ENCODE measurements around the gene WDR19. TPM values are rescaled to one million over a fixed set of nuclear protein-coding genes. Genes with fewer than 3 reads are reported as not detected.

WDR19 gene
- total RNA-seq, 1 donor from 2014 or later, result 24.8 TPM

DNA sequence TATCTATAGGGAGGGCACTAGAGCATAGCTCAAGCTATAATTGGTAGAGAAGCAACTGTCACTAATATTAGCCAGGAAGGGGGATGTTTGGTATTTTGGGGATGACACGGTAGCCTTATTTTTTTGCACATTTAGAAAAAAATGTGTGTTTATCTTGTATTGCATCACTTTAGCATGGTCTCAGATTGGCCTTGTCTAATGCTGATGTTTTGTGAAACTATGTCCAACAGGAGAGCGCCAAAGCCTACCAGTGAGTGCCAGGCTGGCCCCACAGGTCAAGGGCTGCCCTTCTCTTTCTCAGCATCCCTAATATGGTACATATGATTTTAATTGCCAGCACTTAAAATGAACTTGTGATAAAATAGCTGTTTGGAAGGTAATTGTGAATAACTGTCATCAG lies 24.8 kb upstream of the WDR19 start:
- TF ChIP-seq, protein P1, sequence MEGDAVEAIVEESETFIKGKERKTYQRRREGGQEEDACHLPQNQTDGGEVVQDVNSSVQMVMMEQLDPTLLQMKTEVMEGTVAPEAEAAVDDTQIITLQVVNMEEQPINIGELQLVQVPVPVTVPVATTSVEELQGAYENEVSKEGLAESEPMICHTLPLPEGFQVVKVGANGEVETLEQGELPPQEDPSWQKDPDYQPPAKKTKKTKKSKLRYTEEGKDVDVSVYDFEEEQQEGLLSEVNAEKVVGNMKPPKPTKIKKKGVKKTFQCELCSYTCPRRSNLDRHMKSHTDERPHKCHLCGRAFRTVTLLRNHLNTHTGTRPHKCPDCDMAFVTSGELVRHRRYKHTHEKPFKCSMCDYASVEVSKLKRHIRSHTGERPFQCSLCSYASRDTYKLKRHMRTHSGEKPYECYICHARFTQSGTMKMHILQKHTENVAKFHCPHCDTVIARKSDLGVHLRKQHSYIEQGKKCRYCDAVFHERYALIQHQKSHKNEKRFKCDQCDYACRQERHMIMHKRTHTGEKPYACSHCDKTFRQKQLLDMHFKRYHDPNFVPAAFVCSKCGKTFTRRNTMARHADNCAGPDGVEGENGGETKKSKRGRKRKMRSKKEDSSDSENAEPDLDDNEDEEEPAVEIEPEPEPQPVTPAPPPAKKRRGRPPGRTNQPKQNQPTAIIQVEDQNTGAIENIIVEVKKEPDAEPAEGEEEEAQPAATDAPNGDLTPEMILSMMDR (IDR thresholded peaks at IDR 0.05; ENCODE audit: insufficient read depth, low read length, poor library complexity, severe bottlenecking), result no peak
- no peak for DNase-seq (ENCODE audit: low read depth)

DNA sequence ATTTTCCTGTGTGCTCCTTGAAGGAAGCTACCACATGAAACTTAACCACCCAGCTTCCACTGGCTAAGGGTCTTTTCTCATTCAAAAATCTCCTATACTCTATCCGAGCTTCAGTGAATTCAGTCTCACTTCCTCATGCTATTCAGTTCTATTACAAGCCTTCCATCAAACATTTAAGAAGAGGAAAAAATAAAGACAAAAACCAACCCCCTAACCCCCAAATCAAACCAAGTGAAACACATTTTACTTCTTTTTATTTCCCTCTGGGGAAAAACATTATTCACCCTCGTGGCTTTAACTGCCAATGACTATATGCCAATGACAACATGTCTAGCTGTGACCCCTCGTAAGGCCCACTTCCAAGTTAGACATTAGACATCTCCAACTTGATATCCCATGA lies 16.2 kb upstream of the WDR19 start:
- Histone ChIP-seq H3K36me3 (ENCODE audit: control insufficient read depth, insufficient read depth, low read length) (no peaks in the 10 kb centered on the region), H3K27me3 (ENCODE audit: control insufficient read depth, insufficient read depth, low read length) (no peaks in the 10 kb centered on the region)

More for the DNA sequence above, 24.8 kb upstream of the WDR19 start:
- H3K4me3 ChIP-seq (ENCODE audit: low read depth, low read length), result no peak overlapping the region
- H3K36me3 ChIP-seq (ENCODE audit: control insufficient read depth, insufficient read depth, low read length), result no peaks in the 10 kb centered on the region
- H3K27me3 ChIP-seq (ENCODE audit: control insufficient read depth, insufficient read depth, low read length), result no peaks in the 10 kb centered on the region

DNA sequence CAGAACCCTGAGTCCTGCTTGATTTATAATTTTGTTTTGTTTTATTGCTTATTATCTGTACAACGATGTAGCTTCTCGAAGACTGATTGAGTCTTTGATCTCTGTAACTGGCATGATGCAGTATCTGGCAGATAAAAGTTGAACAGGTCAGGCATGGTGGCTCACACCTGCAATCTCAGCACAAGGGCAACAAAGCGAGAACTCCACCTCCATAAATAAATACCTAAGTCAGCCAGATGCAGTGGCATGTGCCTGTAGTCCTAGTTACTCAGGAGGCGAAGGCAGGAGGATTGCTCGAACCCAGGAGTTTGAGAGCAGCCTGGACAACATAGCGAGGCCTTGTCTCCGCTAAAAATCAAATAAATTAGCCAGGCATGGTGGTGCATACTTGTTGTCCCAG lies 15.7 kb upstream of the WDR19 start:
- no peaks in the 10 kb centered on the region for H3K27me3 ChIP-seq (ENCODE audit: control insufficient read depth, insufficient read depth, low read length)
- H3K36me3 ChIP-seq (ENCODE audit: control insufficient read depth, insufficient read depth, low read length), result no peaks in the 10 kb centered on the region
- TF ChIP-seq, protein P1 (IDR thresholded peaks at IDR 0.05; ENCODE audit: insufficient read depth, low read length, poor library complexity, severe bottlenecking), result no peak
- no peak for DNase-seq (ENCODE audit: low read depth)
- no peak overlapping the region for H3K4me3 ChIP-seq (ENCODE audit: low read depth, low read length)

More for the DNA sequence above, 16.2 kb upstream of the WDR19 start:
- TF ChIP-seq, protein P1 (IDR thresholded peaks at IDR 0.05; ENCODE audit: insufficient read depth, low read length, poor library complexity, severe bottlenecking), result no peak
- no peak overlapping the region for H3K4me3 ChIP-seq (ENCODE audit: low read depth, low read length)
- no peak for DNase-seq (ENCODE audit: low read depth)

DNA sequence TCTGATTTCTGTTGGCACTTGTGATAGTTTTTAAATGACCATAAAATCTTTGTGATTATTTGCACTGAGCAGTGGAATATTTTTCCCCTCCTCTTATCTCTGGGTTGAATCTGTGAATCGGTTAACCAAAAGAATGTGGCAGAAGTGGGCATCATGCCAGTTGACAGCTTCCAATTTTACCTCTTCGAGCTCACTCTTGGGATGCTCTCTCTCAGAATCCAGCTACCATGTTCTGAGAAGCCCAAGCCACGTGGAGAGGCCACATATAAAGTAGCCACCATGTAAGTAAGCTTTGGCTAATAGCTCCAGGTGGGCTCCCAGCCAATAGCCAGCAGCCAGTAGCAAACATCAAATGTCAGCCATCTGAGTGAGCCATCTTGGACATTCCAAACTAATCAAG lies 12.9 kb upstream of the WDR19 start:
- H3K27me3 ChIP-seq (ENCODE audit: control insufficient read depth, insufficient read depth, low read length), result no peaks in the 10 kb centered on the region
- DNase-seq (ENCODE audit: low read depth), result no peak

DNA sequence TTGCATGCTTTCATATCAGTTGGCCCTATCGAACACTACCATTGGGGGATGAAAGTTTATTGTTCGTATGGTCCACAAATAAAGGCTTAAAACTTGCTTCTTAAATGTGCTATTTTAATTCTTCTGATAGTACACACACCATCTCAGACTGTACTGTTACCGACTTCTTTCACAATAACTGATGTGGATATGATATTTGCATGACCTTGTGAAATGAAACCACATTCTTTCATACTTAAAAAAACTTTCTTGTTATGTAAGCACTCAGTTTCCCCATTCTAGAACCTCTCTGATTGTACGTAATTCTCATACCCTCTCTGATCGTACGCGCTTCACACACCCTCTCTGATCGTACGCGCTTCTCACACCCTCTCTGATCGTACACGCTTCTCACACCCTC lies 12.0 kb upstream of the WDR19 start:
- Histone ChIP-seq H3K4me3 (ENCODE audit: low read depth, low read length) (no peak overlapping the region), H3K27me3 (ENCODE audit: control insufficient read depth, insufficient read depth, low read length) (no peaks in the 10 kb centered on the region), H3K36me3 (ENCODE audit: control insufficient read depth, insufficient read depth, low read length) (no peaks in the 10 kb centered on the region)
- DNase-seq (ENCODE audit: low read depth), result no peak
- TF ChIP-seq, protein P1 (IDR thresholded peaks at IDR 0.05; ENCODE audit: insufficient read depth, low read length, poor library complexity, severe bottlenecking), result no peak

More for the DNA sequence above, 12.9 kb upstream of the WDR19 start:
- no peak overlapping the region for H3K4me3 ChIP-seq (ENCODE audit: low read depth, low read length)
- no peaks in the 10 kb centered on the region for H3K36me3 ChIP-seq (ENCODE audit: control insufficient read depth, insufficient read depth, low read length)
- TF ChIP-seq, protein P1 (IDR thresholded peaks at IDR 0.05; ENCODE audit: insufficient read depth, low read length, poor library complexity, severe bottlenecking), result no peak

DNA sequence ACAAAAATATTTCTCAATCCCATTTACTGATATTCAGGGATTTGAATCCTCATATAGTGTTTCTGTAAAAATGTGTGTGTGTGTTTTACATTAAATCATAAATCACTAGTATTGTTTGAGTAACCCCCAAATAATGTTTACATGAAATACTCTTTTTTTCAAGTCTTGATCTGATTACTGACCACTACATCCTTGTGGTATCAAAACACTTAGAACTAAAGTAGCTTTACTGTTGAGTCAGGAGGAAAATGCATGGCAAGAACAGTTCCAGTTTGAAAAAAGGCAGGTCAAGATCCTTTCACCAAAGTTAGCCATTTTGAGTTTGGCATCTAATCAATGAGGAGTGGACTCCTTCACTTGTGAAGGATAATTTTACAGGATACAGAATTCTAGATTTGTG lies 3.6 kb upstream of the WDR19 start:
- DNase-seq (ENCODE audit: low read depth), result no peak
- TF ChIP-seq, protein P1 (IDR thresholded peaks at IDR 0.05; ENCODE audit: insufficient read depth, low read length, poor library complexity, severe bottlenecking), result no peak
- no peak overlapping the region for H3K4me3 ChIP-seq (ENCODE audit: low read depth, low read length)
- H3K27me3 ChIP-seq (ENCODE audit: control insufficient read depth, insufficient read depth, low read length), result no peaks in the 10 kb centered on the region
- no peaks in the 10 kb centered on the region for H3K36me3 ChIP-seq (ENCODE audit: control insufficient read depth, insufficient read depth, low read length)

Data from kidney epithelial cell (primary cell).